H1 (cell line): ENCODE measurements around the gene DPH1. TPM values are rescaled to one million over a fixed set of nuclear protein-coding genes. Genes with fewer than 3 reads are reported as not detected.

Experiments used
- CTCF ChIA-PET: fragments of 300-600 bp; sonication (Branson Sonifier 250); formaldehyde crosslinking; loops from one replicate; lab custom pipeline; 2021; ENCODE audit not compliant: partially characterized antibody; lab: Charles Lee
- POLR2A ChIA-PET: fragments of 300-600 bp; sonication (Branson Sonifier 250); formaldehyde crosslinking; loops from one replicate; lab custom pipeline; 2021; ENCODE audit warnings: inconsistent platforms; ENCODE audit not compliant: partially characterized antibody; lab: Charles Lee
- DNase-seq, 2 experiments: peaks; one replicate each; pipeline versions ENCODE4 v3.0.0 to v3.0.0-alpha.2; 2010 to 2022; ENCODE audit warnings: low spot score in 2 of 2, low read depth in 1 of 2, mixed read lengths in 1 of 2
- FAIRE-seq: peaks from 2 replicates; lab custom pipeline; 2011; peaks lifted over from hg19 to GRCh38; lab: Jason Lieb, UNC
- H2AFZ ChIP-seq: 2 replicates; pipeline ENCODE4 v1.8.1; 2012; ENCODE audit warnings: low read length, inconsistent platforms
- H2AK5ac ChIP-seq: 2 replicates; pipeline ENCODE4 v1.6.1; 2013; ENCODE audit warnings: low read depth, low read length
- H2BK120ac ChIP-seq: replicated peaks from 2 replicates; pipeline ENCODE3; 2013; ENCODE audit warnings: low read depth, low read length, inconsistent platforms
- H2BK12ac ChIP-seq: 2 replicates; pipeline ENCODE4 v1.6.1; 2013; ENCODE audit warnings: low read depth, low read length
- H2BK15ac ChIP-seq: 2 replicates; pipeline ENCODE4 v1.6.1; 2013; ENCODE audit warnings: low read length
- H2BK20ac ChIP-seq: 2 replicates; pipeline ENCODE4 v1.6.1; 2013; ENCODE audit warnings: low read length
- H2BK5ac ChIP-seq: 2 replicates; pipeline ENCODE4 v1.6.1; 2013; ENCODE audit warnings: low read depth, low read length
- H3K14ac ChIP-seq: 2 replicates; pipeline ENCODE4 v1.6.1; 2013; ENCODE audit warnings: inconsistent platforms; ENCODE audit not compliant: insufficient read length
- H3K18ac ChIP-seq: 2 replicates; pipeline ENCODE4 v1.6.1; 2013; ENCODE audit warnings: low read length; ENCODE audit errors: extremely low read depth
- H3K23ac ChIP-seq: 2 replicates; pipeline ENCODE4 v1.6.1; 2013; ENCODE audit warnings: inconsistent platforms; ENCODE audit not compliant: insufficient read length
- H3K23me2 ChIP-seq: 2 replicates; pipeline ENCODE4 v1.6.1; 2013; ENCODE audit warnings: low read depth, low read length
- H3K27ac ChIP-seq: 2 replicates; pipeline ENCODE4 v1.6.1; 2011; ENCODE audit warnings: low read depth, low read length, inconsistent platforms
- H3K27me3 ChIP-seq, 4 experiments: replicated peaks in 1 of 4; 1 replicate in 1 of 4; 2 replicates in 3 of 4; pipeline versions ENCODE4 v1.6.1 to v1.8.1; 2011 to 2013; ENCODE audit warnings: low read length in 3 of 4, mild to moderate bottlenecking in 3 of 4, inconsistent platforms in 2 of 4, mixed read lengths in 2 of 4, moderate library complexity in 1 of 4; ENCODE audit not compliant: control insufficient read depth in 3 of 4, insufficient read depth in 3 of 4; ENCODE audit errors: extremely low read depth in 1 of 4
- H3K36me3 ChIP-seq, 4 experiments: 2 replicates each; pipeline versions ENCODE4 v1.6.1 to v1.8.1; 2011 to 2013; ENCODE audit warnings: mild to moderate bottlenecking in 4 of 4, low read length in 3 of 4, moderate library complexity in 2 of 4, control low read depth in 1 of 4, inconsistent platforms in 1 of 4; ENCODE audit not compliant: insufficient read depth in 4 of 4, control insufficient read depth in 2 of 4
- H3K4ac ChIP-seq: replicated peaks from 2 replicates; pipeline ENCODE3; 2013; ENCODE audit warnings: low read length, low read depth, mixed read lengths, inconsistent platforms; ENCODE audit not compliant: insufficient read length
- H3K4me1 ChIP-seq, 4 experiments: replicated peaks in 1 of 4; 1 replicate in 1 of 4; 2 replicates in 3 of 4; pipeline versions ENCODE4 v1.6.1 to v1.8.1; 2011 to 2013; ENCODE audit warnings: low read length in 3 of 4, inconsistent platforms in 2 of 4, mixed read lengths in 1 of 4; ENCODE audit not compliant: insufficient read depth in 4 of 4, control insufficient read depth in 3 of 4
- H3K4me2 ChIP-seq, 2 experiments: 2 replicates each; pipeline versions ENCODE4 v1.6.1 to v1.8.1; 2011 to 2013; ENCODE audit warnings: low read depth in 2 of 2, low read length in 2 of 2, control low read depth in 1 of 2, inconsistent platforms in 1 of 2, mild to moderate bottlenecking in 1 of 2; ENCODE audit not compliant: insufficient read depth in 1 of 2
- H3K4me3 ChIP-seq, 4 experiments: fragments of 200-600, 300-600 bp in 1 of 4; sonication (generic), shearing (Covaris generic), sonication (Bioruptor Twin) in 1 of 4; 2 replicates each; pipeline versions ENCODE4 v1.5.1 to v1.8.1; 2011 to 2016; ENCODE audit warnings: low read length in 4 of 4, low read depth in 3 of 4, control low read depth in 2 of 4, inconsistent platforms in 2 of 4, mild to moderate bottlenecking in 2 of 4, mixed read lengths in 1 of 4, moderate library complexity in 1 of 4; ENCODE audit not compliant: insufficient read depth in 2 of 4; ENCODE audit errors: extremely low read depth in 1 of 4
- H3K56ac ChIP-seq: replicated peaks from 2 replicates; pipeline ENCODE3; 2013; ENCODE audit warnings: low read depth, mild to moderate bottlenecking, mixed read lengths, low read length, inconsistent platforms; ENCODE audit not compliant: insufficient read length
- H3K79me1 ChIP-seq: 2 replicates; pipeline ENCODE4 v1.6.1; 2013; ENCODE audit warnings: low read depth, low read length, control low read depth
- H3K79me2 ChIP-seq, 2 experiments: 2 replicates each; pipeline versions ENCODE4 v1.6.1 to v1.8.1; 2012 to 2013; ENCODE audit warnings: low read length in 2 of 2, mild to moderate bottlenecking in 2 of 2, inconsistent platforms in 1 of 2; ENCODE audit not compliant: insufficient read depth in 2 of 2, control insufficient read depth in 1 of 2
- H3K9ac ChIP-seq, 4 experiments: replicated peaks in 1 of 4; 1 replicate in 1 of 4; 2 replicates in 3 of 4; pipeline versions ENCODE4 v1.6.1 to v1.8.1; 2011 to 2013; ENCODE audit warnings: low read depth in 3 of 4, low read length in 3 of 4, control low read depth in 2 of 4, mild to moderate bottlenecking in 2 of 4, moderate library complexity in 2 of 4, inconsistent platforms in 1 of 4; ENCODE audit errors: extremely low read depth in 1 of 4
- H3K9me3 ChIP-seq, 2 experiments: 2 replicates each; pipeline versions ENCODE4 v1.6.1 to v1.8.1; 2012 to 2013; ENCODE audit warnings: mild to moderate bottlenecking in 2 of 2, moderate library complexity in 2 of 2, control low read depth in 1 of 2, inconsistent platforms in 1 of 2, low read depth in 1 of 2, low read length in 1 of 2, mixed read lengths in 1 of 2; ENCODE audit not compliant: insufficient read depth in 2 of 2
- H4K20me1 ChIP-seq, 2 experiments: replicated peaks in 1 of 2; 2 replicates each; pipeline versions ENCODE3 to v1.8.1; 2011 to 2013; ENCODE audit warnings: inconsistent platforms in 2 of 2, low read length in 2 of 2, mild to moderate bottlenecking in 1 of 2; ENCODE audit not compliant: insufficient read depth in 2 of 2, control insufficient read depth in 1 of 2
- H4K5ac ChIP-seq: 2 replicates; pipeline ENCODE4 v1.6.1; 2013; ENCODE audit warnings: low read length, low read depth, mixed read lengths, inconsistent platforms; ENCODE audit not compliant: insufficient read length
- H4K8ac ChIP-seq: 2 replicates; pipeline ENCODE4 v1.8.0; 2013; ENCODE audit warnings: mild to moderate bottlenecking, moderate library complexity, low read length, inconsistent platforms; ENCODE audit not compliant: insufficient read depth; ENCODE audit errors: extremely low read depth
- H4K91ac ChIP-seq: replicated peaks from 2 replicates; pipeline ENCODE3; 2013; ENCODE audit warnings: low read length, mixed read lengths, inconsistent platforms; ENCODE audit not compliant: insufficient read length
- CREB1 ChIP-seq: IDR thresholded peaks from 2 replicates; pipeline ENCODE4 v1.6.1; 2012; ENCODE audit warnings: inconsistent platforms
- CTBP2 ChIP-seq: IDR thresholded peaks from 2 replicates; pipeline ENCODE4 v1.7.0; 2011; ENCODE audit warnings: borderline replicate concordance, mild to moderate bottlenecking, moderate library complexity, mixed read lengths, low read length; ENCODE audit not compliant: insufficient read depth, insufficient read length
- EGR1 ChIP-seq: IDR thresholded peaks from 2 replicates; pipeline ENCODE4 v1.6.1; 2011; ENCODE audit warnings: low read depth, low read length, borderline replicate concordance
- EP300 ChIP-seq, 2 experiments: IDR thresholded peaks; 1 replicate in 1 of 2; 2 replicates in 1 of 2; pipeline ENCODE4 v1.6.1; 2011 to 2012; ENCODE audit warnings: low read depth in 2 of 2, low read length in 2 of 2, mild to moderate bottlenecking in 2 of 2, borderline replicate concordance in 1 of 2, inconsistent platforms in 1 of 2, moderate library complexity in 1 of 2
- GABPA ChIP-seq: IDR thresholded peaks from 2 replicates; pipeline ENCODE4 v1.6.1; 2011; ENCODE audit warnings: mild to moderate bottlenecking, low read length, moderate library complexity, borderline replicate concordance; ENCODE audit not compliant: insufficient read depth
- KDM1A ChIP-seq: fragments of 200-600, 300-600 bp; sonication (generic); IDR thresholded peaks from 2 replicates; pipeline ENCODE4 v1.7.1; 2016; ENCODE audit warnings: mild to moderate bottlenecking, low read length, borderline replicate concordance
- RAD21 ChIP-seq, 2 experiments: IDR thresholded peaks in 1 of 2; conservative IDR thresholded peaks in 1 of 2; 2 replicates each; pipeline ENCODE4 v1.6.1; 2011; ENCODE audit warnings: low read depth in 2 of 2, low read length in 2 of 2, improper control_type of control experiment in 1 of 2, inconsistent platforms in 1 of 2, mild to moderate bottlenecking in 1 of 2, moderate library complexity in 1 of 2
- RNF2 ChIP-seq: fragments of 200-900, 300-1000 bp; sonication (generic); IDR thresholded peaks from 2 replicates; pipeline ENCODE4 v1.7.1; 2016; ENCODE audit warnings: borderline replicate concordance, low read depth, mild to moderate bottlenecking, antibody characterized with exemption, low read length; ENCODE audit not compliant: poor library complexity, severe bottlenecking; ENCODE audit errors: missing control alignments
- SAP30 ChIP-seq: fragments of 300-600 bp; sonication (generic); IDR thresholded peaks from 2 replicates; pipeline ENCODE4 v1.7.1; 2012; ENCODE audit warnings: low read length, moderate library complexity, mild to moderate bottlenecking, inconsistent platforms; ENCODE audit not compliant: insufficient read depth, insufficient replicate concordance
- SIX5 ChIP-seq: IDR thresholded peaks from 2 replicates; pipeline ENCODE4 v1.6.1; 2011; ENCODE audit warnings: mild to moderate bottlenecking, low read depth, low read length
- YY1 ChIP-seq: IDR thresholded peaks from 2 replicates; pipeline ENCODE4 v1.6.1; 2011; ENCODE audit warnings: low read depth, mild to moderate bottlenecking, low read length
- WGBS, 2 experiments: shearing (Covaris generic) in 1 of 2; methylation state at CpG; one replicate each; pipeline versions ENCODE4 v1.1.6 to v1.1.7; 2013 to 2015; ENCODE audit warnings: low lambda C conversion rate in 2 of 2, mixed read lengths in 2 of 2, inconsistent platforms in 1 of 2, low coverage in 1 of 2, missing lambda C conversion rate in 1 of 2; ENCODE audit not compliant: insufficient replicate concordance in 2 of 2, insufficient coverage in 1 of 2, insufficient read length in 1 of 2; ENCODE audit errors: extremely low coverage in 1 of 2, missing lambda C conversion rate in 1 of 2; 5-methylcytosine and 5-hydroxymethylcytosine counted together
- polyA plus RNA-seq, 7 experiments: library from polyadenylated mRNA; depleted of rRNA in 3 of 7; stranded (reverse) in 5 of 7; unstranded in 2 of 7; fragments of >200 nt in 5 of 7; fragments of 200-250 nt in 2 of 7; gene quantifications; 1 replicate in 5 of 7; 2 replicates in 1 of 7; 4 replicates in 1 of 7; pipeline versions ENCODE4 v1.2.1 to v1.2.3, GENCODE V29; 2011 to 2013; ENCODE audit warnings: missing spikeins in 2 of 7, mixed read lengths in 2 of 7
- total RNA-seq: library from RNA; stranded (reverse); fragmentation: NEBNext Ultra II Directional; extraction: Animal tissue kit (Norgen Biotek cat#: 25700); gene quantifications from 2 replicates; pipeline ENCODE4 v1.2.1, GENCODE V29; 2021
- TF ChIP-seq, protein P1 (sequence below): IDR thresholded peaks from 2 replicates; pipeline ENCODE4 v1.6.1; 2011; ENCODE audit warnings: low read depth, mild to moderate bottlenecking, low read length; ENCODE audit not compliant: insufficient read depth

The DPH1 gene
- total and polyA plus RNA-seq, 2 of the 8 experiments (the other 6 are each of a cell fraction or from before 2014, with no cell fraction given) = 24.9 to 30.0 TPM

DNA sequence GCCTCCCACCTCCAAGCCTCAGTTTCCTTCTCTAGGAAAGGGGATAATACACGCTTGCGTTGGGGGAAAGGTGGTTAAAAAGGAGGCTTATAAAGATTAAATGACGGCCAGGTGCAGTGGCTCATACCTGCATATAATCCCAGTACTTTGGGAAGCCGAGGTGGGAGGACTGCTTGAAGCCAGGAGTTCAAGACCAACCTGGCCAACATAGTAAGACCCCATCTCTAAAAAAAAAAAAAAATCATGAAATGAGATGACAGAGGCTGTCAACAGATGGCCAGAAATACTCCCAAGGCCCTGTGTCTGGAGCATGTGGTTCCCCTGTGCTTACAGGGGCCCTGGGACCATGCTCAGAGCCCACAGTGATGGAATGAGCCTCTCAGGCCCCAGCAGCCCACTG, 35.2 kb upstream of the DPH1 start:
- Histone ChIP-seq H4K91ac (no peak overlapping the region), H3K36me3 (no peaks in the 10 kb centered on the region), H3K4me3 (no peak overlapping the region), H3K56ac (no peak overlapping the region), H3K79me1 (no peaks in the 10 kb centered on the region), H3K27me3 (peaks cover 8 to 25% (median 17%) of the 10 kb centered on the region in 4 experiments), H3K4me2 (no peak overlapping the region), H3K9me3 (no peaks in the 10 kb centered on the region), H3K4me1 (peaks cover 0 to 15% (median 9%) of the 10 kb centered on the region in 4 experiments; a peak in 6 of 7 replicates), H2BK120ac (no peak overlapping the region), H3K79me2 (no peaks in the 10 kb centered on the region), H3K23ac (no peak overlapping the region), H2BK5ac (no peak overlapping the region), H2AFZ (no peak overlapping the region), H2BK20ac (no peak overlapping the region), H3K18ac (no peak overlapping the region), H3K27ac (no peak overlapping the region), H2BK12ac (no peak overlapping the region), H4K5ac (no peak overlapping the region), H2BK15ac (no peak overlapping the region), H3K23me2 (peaks cover 4% of the 10 kb centered on the region; the same call in 1 of the 2 replicates), H4K20me1 (no peaks in the 10 kb centered on the region), H3K4ac (no peak overlapping the region), H2AK5ac (no peak overlapping the region), H3K9ac (no peak overlapping the region), H4K8ac (no peak overlapping the region), H3K14ac (no peak overlapping the region)
- POLR2A ChIA-PET = no interaction called here
- DNase-seq = no peak
- no peak for FAIRE-seq
- CTCF ChIA-PET = interaction anchor here (0.8 to 1.2 kb wide), 2 partner anchors 74 to 250 kb away, joined by 3 read pairs; no protein-coding TSS in a partner anchor
- 87% methylated on average over 4 of the region's 4 CpGs; no CpG with 5 or more reads in 1 of the 2 experiments for WGBS, 2 experiments
- TF ChIP-seq CREB1 = no peak
- no peak for TF ChIP-seq RNF2
- no peak for TF ChIP-seq CTBP2
- TF ChIP-seq EP300 (IDR thresholded peaks at IDR 0.05; ENCODE audit: borderline replicate concordance in 1 of 2, low read depth in 2 of 2, low read length in 2 of 2) = no peak
- no peak for TF ChIP-seq KDM1A
- TF ChIP-seq EGR1 = no peak
- no peak for TF ChIP-seq SIX5
- TF ChIP-seq, protein P1, sequence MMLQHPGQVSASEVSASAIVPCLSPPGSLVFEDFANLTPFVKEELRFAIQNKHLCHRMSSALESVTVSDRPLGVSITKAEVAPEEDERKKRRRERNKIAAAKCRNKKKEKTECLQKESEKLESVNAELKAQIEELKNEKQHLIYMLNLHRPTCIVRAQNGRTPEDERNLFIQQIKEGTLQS = no peak
- no peak for TF ChIP-seq GABPA
- TF ChIP-seq YY1 = no peak
- TF ChIP-seq RAD21 (IDR thresholded peaks at IDR 0.05 in 1 of 2, conservative IDR thresholded peaks at IDR 0.05 in 1 of 2; ENCODE audit: low read depth in 2 of 2, low read length in 2 of 2) = no peak
- no peak for TF ChIP-seq SAP30
